Measurements from ENCODE around the gene HECTD4.

GRCh38 chr12:112117685-112118084 is 264.5 kb downstream of the HECTD4 start:
- TF ChIP-seq CTCF (IDR thresholded peaks at IDR 0.05; ENCODE audit: low read length), result no peak
- no peak for TF ChIP-seq EZH2 (IDR thresholded peaks at IDR 0.05; ENCODE audit: borderline replicate concordance, low read length)
